Endothelial cell (in vitro differentiated cells): ENCODE measurements around the gene UROC1. TPM values are rescaled to one million over a fixed set of nuclear protein-coding genes. Genes with fewer than 3 reads are reported as not detected.

Experiments used
- DNase-seq: peaks from one replicate; pipeline ENCODE4 v3.0.0; 2021; ENCODE audit warnings: low spot score
- H3K27ac Mint-ChIP-seq: one replicate; pipeline ENCODE4 v1.8.0; 2021; ENCODE audit warnings: mixed read lengths, inconsistent platforms; ENCODE audit not compliant: unreplicated experiment
- H3K27me3 Mint-ChIP-seq: one replicate; pipeline ENCODE4 v1.8.0; 2021; ENCODE audit warnings: mild to moderate bottlenecking, moderate library complexity, mixed read lengths, inconsistent platforms; ENCODE audit not compliant: unreplicated experiment
- H3K36me3 Mint-ChIP-seq: one replicate; pipeline ENCODE4 v1.8.0; 2021; ENCODE audit warnings: mild to moderate bottlenecking, low read depth, mixed read lengths, inconsistent platforms; ENCODE audit not compliant: unreplicated experiment
- H3K4me1 Mint-ChIP-seq: one replicate; pipeline ENCODE4 v1.8.0; 2021; ENCODE audit warnings: mild to moderate bottlenecking, mixed read lengths, inconsistent platforms; ENCODE audit not compliant: unreplicated experiment
- H3K4me3 Mint-ChIP-seq: one replicate; pipeline ENCODE4 v1.8.0; 2021; ENCODE audit warnings: mild to moderate bottlenecking, mixed read lengths, inconsistent platforms; ENCODE audit not compliant: unreplicated experiment
- H3K9me3 Mint-ChIP-seq: one replicate; pipeline ENCODE4 v1.8.0; 2021; ENCODE audit warnings: mixed read lengths, inconsistent platforms; ENCODE audit not compliant: unreplicated experiment
- CTCF ChIP-seq: fragments of 200-600 bp; sonication (generic); IDR thresholded peaks from one replicate; pipeline ENCODE4 v1.5.0; 2021; ENCODE audit warnings: antibody characterized with exemption; ENCODE audit not compliant: unreplicated experiment
- total RNA-seq: library from RNA; stranded (reverse); fragmentation: NEBNext Ultra II Directional; extraction: Animal tissue kit (Norgen Biotek cat#: 25700); gene quantifications from one replicate; pipeline ENCODE4 v1.2.1, GENCODE V29; 2021; ENCODE audit not compliant: unreplicated experiment

The UROC1 gene
- total RNA-seq, 1 donor from 2014 or later = not detected

- TF ChIP-seq CTCF = no peak
- no peaks in the 10 kb centered on the region for H3K9me3 Mint-ChIP-seq
- peaks cover 4% of the 10 kb centered on the region for H3K36me3 Mint-ChIP-seq
- H3K4me1 Mint-ChIP-seq = peaks cover 8% of the 10 kb centered on the region
- no peak overlapping the region for H3K27ac Mint-ChIP-seq
- peaks cover 6% of the 10 kb centered on the region for H3K27me3 Mint-ChIP-seq
- DNase-seq = no peak
- no peak overlapping the region for H3K4me3 Mint-ChIP-seq
These were observed 7.7 kb upstream of the UROC1 start for GRCh38 chr3:126525091-126525852.

GRCh38 chr3:126524429-126524988, 6.9 kb upstream of the UROC1 start:
- Mint-ChIP-seq H3K9me3 (no peaks in the 10 kb centered on the region), H3K4me1 (peaks cover 8% of the 10 kb centered on the region), H3K4me3 (no peak overlapping the region), H3K36me3 (peaks cover 4% of the 10 kb centered on the region), H3K27me3 (peaks cover 6% of the 10 kb centered on the region), H3K27ac (no peak overlapping the region)
- DNase-seq = no peak
- no peak for TF ChIP-seq CTCF

- Mint-ChIP-seq H3K9me3 (no peaks in the 10 kb centered on the region), H3K4me3 (peak within 1 kb of the TSS; percentile 47), H3K36me3 (peaks cover 4% of the 10 kb centered on the region), H3K4me1 (peaks cover 8% of the 10 kb centered on the region), H3K27me3 (peaks cover 6% of the 10 kb centered on the region), H3K27ac (no peak within 1 kb of the TSS)
- peak; percentile 64 for DNase-seq
- TF ChIP-seq CTCF = no peak
These were observed 6.3 kb upstream of the UROC1 start, which contains the start of gene CHST13 for GRCh38 chr3:126523745-126524428. Gene CHST13 (plus strand): TSS chr3:126524155. CDS start chr3:126524333, 178 bp downstream.

- no peaks in the 10 kb centered on the region for H3K9me3 Mint-ChIP-seq
- H3K27me3 Mint-ChIP-seq = peaks cover 5% of the 10 kb centered on the region
- no peak overlapping the region for H3K4me3 Mint-ChIP-seq
- H3K36me3 Mint-ChIP-seq = no peaks in the 10 kb centered on the region
- DNase-seq = peak; percentile 72
- no peak overlapping the region for H3K27ac Mint-ChIP-seq
- H3K4me1 Mint-ChIP-seq = no peaks in the 10 kb centered on the region
- TF ChIP-seq CTCF = peak; percentile 99
These were observed 4.8 kb upstream of the UROC1 start for GRCh38 chr3:126522363-126522788.
